NCI-H446 (cell line): ENCODE measurements around the gene PTPRM.
A peak's percentile ranks its signal among the peaks of the same experiment; 100 is the strongest.

ENCODE experiments used
- DNase-seq, 2 experiments: peaks; one replicate each; lab custom pipeline; 2025; lab: John Stamatoyannopoulos, UW

PTPRM gene

GRCh38 chr18:8361941-8362471 lies 794.9 kb downstream of the PTPRM start:
- no peak for DNase-seq

DNA sequence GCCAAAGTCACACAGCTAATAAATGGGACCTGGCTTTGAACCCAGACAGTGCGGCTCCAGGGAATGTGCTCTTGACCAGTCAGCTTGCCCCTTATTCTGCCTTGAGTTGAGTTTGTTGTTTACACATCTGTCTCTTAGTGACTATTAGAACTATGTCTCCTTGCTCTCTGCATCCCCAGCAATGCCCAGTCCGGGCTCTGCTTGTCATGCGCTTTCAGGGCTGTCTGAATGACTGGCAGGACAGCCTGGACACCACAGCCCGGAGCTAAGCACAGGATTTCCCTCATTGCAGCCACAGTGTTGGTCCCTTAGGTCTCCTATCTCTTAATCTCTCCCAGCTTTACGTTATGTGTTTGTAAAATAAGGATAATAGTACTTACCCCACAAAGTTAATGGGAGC lies 795.7 kb downstream of the PTPRM start:
- no peak for DNase-seq

- DNase-seq: no peak
Observed at GRCh38 chr18:8364385-8364784, 797.3 kb downstream of the PTPRM start.

DNA sequence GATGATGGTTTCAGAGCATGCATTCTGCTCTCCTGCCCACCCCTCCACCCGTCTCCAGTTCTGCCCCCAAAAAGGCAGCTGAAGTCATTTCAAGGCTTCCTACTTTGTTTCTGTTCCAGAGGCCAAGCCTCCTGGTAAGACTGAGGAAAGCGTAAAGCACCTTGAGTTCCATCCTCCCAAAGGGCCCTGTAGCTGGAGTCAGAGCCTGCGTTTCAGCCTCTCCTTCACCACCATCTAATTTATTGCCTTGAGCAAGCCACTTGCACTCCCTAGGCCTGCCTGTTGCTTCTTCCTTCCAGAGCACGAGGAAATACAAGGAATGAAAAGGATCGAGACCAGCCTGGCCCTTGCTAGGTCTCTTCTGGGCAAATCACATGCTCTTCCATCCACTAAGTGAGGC lies 797.9 kb downstream of the PTPRM start:
- no peak for DNase-seq

GRCh38 chr18:8365528-8365927 lies 798.4 kb downstream of the PTPRM start:
- DNase-seq: no peak

DNA sequence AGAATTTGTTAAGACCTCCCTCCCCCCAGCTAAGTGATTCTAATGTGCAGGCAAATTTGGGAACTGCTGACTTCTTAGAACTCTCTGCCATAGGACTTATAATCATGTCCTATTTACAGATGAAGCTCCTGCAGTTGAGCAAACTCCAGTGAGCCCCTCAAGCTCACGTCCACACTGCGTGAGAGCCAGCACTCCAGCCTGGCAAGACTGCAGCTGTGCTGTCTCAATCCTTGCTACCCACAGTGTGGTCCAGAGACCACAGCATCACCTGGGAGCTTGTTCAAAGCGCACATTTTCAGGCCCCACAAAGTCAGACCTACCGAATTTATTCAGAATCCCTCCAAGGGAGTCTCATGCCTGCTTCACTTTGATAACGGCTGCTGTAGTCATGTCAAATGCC lies 799.0 kb downstream of the PTPRM start:
- DNase-seq: no peak

DNA sequence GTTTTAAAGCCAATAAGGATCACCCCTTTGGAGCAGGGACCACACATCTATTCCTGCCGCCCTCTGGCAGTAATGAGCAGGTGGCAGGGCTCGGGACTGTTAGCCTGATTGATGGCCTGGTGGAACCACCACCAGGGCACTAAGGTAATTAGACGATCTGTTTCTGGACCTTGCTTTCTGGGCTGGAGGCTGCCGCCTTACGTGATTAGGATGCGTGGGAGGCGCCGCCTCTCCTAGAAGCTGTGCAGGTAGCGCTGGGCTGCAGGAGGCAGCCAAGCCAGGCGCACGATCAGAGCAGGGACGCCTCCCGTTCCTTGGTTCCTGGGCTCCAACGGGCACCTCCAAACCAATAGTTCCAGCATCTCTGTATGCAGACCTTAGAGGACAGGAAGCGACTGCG lies 799.5 kb downstream of the PTPRM start:
- no peak for DNase-seq

DNA sequence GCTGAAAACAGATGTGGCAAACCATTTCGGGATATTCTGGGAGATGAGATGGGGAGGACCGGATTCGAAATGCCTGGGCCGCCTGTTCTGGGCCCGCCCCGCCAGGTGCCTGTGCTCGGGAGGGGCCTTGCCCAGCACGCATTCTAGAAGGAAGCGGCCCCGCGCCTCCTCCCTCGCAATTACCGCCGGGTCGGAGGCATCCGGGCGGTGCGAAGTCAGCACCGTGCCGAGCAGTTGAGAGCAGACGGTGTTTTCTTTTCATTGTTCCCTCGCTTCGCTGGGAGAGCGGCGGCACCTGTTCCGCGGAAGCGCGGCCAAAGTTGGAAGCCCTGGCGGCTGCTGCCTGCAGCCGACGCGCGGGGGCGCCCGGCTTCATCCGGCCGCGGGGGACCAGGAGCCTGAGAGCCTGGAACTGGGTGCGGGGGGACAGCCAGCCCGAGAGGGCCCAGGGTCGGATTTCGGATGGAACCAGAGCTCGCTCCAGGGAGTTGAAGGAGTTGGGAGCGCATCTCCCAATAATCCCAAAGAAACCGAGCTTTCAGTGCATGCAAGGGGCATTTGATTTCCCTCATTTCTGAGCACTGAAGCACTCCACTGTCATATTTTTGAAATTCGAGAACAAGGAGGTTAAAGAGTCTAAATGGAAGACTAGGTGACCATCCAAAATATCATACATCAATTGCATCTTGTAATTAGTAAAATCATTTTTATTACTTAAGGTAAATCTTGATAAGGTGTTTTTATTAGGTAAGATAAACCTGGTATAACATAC lies 800.3 kb downstream of the PTPRM start:
- peak in 1 of 2 experiments; percentile 63 for DNase-seq

- no peak for DNase-seq
Observed at GRCh38 chr18:8368512-8369217, 801.5 kb downstream of the PTPRM start.

DNA sequence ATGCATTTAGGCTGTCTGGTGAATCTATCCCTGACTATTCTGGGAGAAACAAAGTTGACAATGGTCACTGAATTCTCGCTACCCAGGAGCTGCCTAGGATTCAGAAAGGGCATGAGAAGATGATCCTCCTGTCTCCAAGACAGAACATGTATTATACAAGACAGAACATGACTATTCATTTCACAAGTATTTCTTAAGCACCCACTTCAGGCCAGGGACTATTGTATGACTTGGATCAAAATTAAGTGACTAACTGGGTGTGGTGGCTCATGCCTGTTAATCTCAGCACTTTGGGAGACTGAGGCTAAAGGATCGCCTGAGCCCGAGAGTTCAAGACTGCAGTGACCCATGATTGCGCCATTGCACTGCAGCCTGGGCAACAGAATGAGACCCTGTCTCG lies 806.4 kb downstream of the PTPRM start:
- no peak for DNase-seq

DNA sequence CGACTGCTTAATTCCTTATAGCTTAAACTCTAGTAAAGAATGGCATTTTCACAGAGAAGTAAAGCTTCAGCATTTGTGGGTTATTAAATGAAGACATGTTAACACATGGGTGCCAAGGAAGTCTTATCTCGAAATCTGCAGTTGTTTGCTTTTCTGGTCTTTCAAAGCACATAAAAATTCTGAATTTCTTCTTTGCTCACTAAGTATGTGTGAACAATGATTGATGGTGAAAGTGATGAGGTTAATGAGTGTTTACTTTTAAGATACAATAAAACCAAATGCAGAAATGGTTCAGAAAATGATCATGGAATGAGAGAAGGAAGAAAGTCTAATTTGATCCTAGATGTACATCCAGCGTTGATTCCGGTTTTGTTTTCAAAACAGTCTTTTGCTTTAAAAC lies 807.6 kb downstream of the PTPRM start:
- DNase-seq: no peak

GRCh38 chr18:8375249-8375648 lies 808.1 kb downstream of the PTPRM start:
- no peak for DNase-seq

GRCh38 chr18:8376113-8376512 lies 809.0 kb downstream of the PTPRM start:
- DNase-seq: no peak

DNA sequence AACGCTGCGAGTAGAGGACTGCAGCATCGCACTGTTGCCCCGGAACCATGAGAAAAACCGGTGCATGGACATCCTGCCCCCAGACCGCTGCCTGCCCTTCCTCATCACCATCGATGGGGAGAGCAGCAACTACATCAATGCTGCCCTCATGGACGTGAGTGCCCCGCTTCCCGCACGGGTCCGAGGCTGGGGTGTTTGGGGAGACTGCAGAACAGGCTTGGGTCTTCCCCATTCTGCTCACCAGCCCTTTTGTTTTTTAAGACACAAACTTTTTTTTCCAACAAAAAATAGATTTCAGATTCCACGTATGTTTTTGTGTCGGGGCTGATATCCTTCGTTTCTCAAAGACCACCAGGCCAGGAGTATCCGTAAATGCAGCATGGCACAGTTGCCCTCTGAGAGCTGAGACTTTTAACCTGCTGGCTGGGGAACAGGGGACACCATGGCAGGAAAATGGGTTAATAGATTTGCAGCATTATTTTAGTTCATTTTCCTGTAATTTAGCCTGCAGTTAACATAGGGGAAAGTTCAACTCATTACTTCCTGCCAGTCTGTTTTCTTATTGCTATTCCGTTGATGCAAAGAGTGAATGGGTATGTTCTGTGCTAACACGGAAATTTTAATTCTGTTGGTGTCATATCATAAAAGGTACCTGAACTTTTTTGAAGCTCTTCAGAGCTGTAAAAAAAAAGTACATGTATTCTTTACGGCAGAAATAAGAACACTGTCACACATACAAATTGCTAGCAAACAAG lies 812.2 kb downstream of the PTPRM start:
- no peak for DNase-seq

DNA sequence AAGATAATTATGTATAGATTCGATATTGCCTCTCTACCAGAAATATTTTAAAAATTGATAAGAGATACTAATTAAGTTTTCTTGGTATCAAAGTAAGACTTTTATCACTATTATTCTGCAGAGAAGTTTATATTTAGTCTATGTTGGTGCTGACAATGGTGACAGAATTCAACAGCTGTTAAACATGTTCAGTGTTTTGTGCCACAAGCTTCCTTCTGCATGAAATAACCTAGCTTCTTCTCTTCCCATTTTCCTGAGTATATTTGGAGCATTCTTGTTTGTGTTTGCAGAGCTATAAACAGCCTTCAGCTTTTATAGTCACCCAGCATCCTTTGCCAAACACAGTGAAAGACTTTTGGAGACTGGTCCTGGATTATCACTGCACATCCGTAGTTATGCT lies 812.9 kb downstream of the PTPRM start:
- no peak for DNase-seq

- DNase-seq: no peak
Observed at GRCh38 chr18:8380926-8381325, 813.8 kb downstream of the PTPRM start.

DNA sequence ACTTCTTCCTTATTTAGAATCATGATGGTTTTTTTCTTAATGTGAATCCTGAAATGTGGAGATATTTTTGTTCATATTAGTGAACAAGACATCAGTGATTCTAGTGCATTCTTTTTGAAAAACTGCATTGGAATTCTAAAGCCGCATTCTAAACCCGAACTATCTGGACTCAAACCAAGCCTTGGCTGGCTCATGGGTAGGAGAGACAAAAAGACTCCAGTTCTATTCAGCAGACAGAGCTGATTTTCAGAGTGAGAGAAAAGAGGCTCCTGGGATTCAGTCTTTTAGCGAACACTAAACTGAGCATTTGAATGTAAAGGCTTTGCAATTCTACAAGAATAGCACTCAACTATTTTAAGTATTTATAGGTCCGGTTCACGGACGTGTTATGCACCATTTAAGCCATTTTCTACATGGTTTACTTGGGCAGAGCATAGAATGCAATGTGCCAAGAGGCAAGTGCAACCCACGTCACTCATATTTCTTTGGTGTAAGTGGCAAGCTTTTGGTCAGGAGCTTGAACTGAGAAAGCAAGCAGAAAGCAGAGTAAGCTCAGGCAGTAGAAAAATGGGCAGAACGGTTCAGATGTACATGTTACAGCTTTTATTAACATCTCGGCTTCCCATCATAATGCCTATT lies 814.8 kb downstream of the PTPRM start:
- no peak for DNase-seq

DNA sequence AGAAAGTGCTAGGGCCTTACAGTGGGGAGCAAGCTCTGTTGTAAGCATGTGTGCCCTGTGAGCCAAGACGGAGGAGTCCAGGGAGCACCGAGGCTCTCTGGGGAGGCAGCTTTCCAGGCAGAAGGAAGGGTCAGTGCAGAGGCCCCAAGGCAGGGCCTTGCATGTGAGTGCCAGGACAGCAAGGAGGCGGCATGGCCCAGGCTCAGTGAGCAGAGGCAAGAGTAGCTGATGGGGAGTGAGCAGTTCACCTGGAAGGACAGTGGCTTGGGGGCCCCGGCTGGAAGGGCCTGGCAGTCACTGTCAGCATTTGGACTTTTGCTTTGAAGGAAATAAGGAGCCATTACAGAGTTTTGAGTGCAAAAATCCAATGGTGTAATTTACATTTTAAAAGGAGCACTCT lies 818.3 kb downstream of the PTPRM start:
- no peak for DNase-seq

GRCh38 chr18:8386669-8387380 lies 819.7 kb downstream of the PTPRM start:
- no peak for DNase-seq

DNA sequence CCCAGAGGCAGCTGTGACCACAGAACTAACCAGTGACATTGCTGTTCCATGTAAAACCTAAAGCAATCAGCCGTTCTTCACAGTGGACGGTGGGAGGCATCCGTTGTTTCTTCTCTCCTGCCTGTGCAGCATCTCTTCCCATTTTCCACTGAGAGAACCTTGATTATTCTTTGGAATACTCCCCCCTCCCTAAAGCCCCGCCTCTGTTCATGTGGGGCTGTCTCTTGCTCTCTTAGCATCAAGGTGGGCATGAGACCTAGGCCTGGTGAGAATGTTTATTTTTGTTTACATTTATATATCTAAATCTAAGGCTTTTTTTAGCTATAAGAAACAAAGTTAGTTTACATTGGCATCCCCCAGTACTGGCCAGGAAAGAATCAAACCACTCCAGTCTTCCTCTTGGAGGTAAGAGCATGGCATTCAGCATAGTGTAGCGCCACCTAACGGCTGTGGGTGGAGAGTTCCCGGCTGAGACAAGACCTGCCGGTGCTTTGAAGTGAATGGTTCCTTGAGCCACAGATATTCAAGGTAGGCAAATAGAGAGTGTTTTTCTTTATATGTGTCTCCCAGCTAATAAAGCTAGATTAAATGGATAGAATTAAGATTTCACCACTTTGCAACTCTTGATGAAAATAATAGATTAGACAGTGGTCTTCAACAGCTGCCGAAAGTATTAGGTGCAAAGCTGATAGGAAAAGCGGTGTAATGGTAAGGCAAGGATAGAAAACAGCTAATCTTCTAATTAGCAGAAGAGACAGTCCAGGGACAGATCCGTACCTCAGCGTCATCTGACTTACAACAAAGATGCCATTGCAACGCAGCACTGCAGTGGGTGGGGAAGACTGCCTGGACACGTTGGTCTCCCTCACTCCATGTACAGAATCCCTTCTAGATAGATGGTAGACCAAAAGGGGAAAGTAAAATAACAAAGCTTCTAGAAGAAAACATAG lies 822.5 kb downstream of the PTPRM start:
- DNase-seq: peak; percentile 9 to 29
